ENCODE results near the gene B4GALT2.

The B4GALT2 gene

DNA sequence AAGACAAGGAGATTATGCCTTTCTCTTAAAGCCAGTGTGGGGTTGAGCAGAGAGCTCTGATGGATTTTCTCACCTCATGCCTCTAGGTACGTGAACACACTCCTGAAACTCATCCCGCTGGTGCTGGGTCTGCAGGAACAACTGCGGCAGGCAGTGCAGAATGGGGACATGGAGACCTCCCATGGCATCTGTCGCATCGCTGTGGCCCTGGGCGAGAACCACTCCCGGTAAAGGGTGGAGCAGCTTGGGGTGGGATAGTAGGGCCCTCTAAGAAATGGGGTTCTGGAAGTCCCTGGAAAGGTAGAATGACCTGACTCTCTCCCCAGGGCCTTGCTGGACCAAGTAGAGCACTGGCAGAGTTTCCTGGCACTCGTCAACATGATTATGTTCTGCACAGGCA, 22.8 kb upstream of the B4GALT2 start:
- no peak for DNase-seq (ENCODE audit: low spot score)
- no CpG with 5 or more reads among the region's 8 CpGs for WGBS, 2 donors (ENCODE audit: extremely low coverage in 2 of 2, insufficient read length in 2 of 2, insufficient replicate concordance in 1 of 2)
- Histone ChIP-seq H3K27me3 (ENCODE audit: control insufficient read depth in 3 of 3, insufficient read depth in 3 of 3, low read depth in 1 of 3, low read length in 3 of 3) (no peaks in the 10 kb centered on the region), H2BK12ac (ENCODE audit: low read length) (no peak overlapping the region), H3K4me1 (ENCODE audit: control insufficient read depth in 2 of 2, insufficient read depth in 1 of 2, low read depth in 1 of 2, low read length in 2 of 2) (peaks cover 0 to 8% of the 10 kb centered on the region in 2 donors), H3K9ac (ENCODE audit: low read depth, low read length, poor library complexity) (no peak overlapping the region), H2BK120ac (ENCODE audit: low read depth, low read length) (no peak overlapping the region), H3K4me3 (ENCODE audit: low read length in 2 of 2) (no peak overlapping the region), H3K27ac (replicated peaks; ENCODE audit: low read length) (no peak overlapping the region), H2BK5ac (ENCODE audit: low read length) (no peak overlapping the region), H3K36me3 (replicated peaks in 1 of 2; ENCODE audit: control insufficient read depth in 2 of 2, insufficient read depth in 2 of 2, low read length in 2 of 2) (peaks cover 17 to 47% of the 10 kb centered on the region in 2 donors), H3K79me1 (ENCODE audit: low read depth, low read length) (peaks cover 2% of the 10 kb centered on the region), H3K4ac (ENCODE audit: low read length) (no peak overlapping the region), H3K18ac (ENCODE audit: low read length) (no peak overlapping the region), H3K9me3 (replicated peaks in 1 of 2; ENCODE audit: control insufficient read depth in 2 of 2, insufficient read depth in 1 of 2, low read depth in 1 of 2, low read length in 2 of 2) (no peaks in the 10 kb centered on the region), H3K14ac (ENCODE audit: low read length) (no peak overlapping the region), H4K91ac (ENCODE audit: low read depth, low read length, poor library complexity) (no peak overlapping the region), H4K8ac (ENCODE audit: low read depth, low read length) (no peak overlapping the region), H2AK5ac (ENCODE audit: low read depth, low read length) (no peak overlapping the region), H2BK15ac (ENCODE audit: low read length) (no peak overlapping the region), H3K23ac (ENCODE audit: low read depth, low read length, poor library complexity) (no peak overlapping the region), H3K4me2 (ENCODE audit: insufficient read depth, low read length, poor library complexity, severe bottlenecking) (no peak overlapping the region), H2AFZ (ENCODE audit: low read length) (no peak overlapping the region)

DNA sequence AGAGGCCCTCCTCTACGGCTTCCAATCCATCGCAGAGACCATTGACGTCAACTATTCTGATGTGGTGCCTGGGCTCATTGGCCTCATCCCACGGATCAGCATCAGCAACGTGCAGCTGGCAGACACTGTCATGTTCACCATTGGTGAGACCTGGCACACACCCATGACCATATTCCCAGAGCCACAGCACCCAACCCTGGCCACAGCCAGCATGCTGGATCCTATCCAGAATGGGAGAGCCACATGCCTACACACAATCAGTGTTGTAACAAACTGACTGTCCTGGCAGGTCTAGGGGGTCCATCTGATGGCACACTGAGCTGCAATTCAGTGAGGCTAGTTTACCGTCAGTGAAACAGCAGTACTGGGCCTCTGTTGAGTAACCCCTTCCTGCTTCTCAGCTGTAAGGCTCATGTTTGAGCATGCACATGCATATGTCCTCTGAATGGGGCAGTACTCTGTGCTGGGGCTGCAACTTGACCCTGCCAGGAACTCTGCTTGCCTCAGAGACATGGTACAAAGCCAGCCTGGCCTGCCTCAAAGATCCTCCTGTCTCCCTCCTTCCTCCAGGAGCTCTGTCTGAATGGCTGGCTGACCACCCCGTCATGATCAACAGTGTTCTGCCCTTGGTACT, 21.5 kb upstream of the B4GALT2 start:
- no peak overlapping the region for H3K4ac ChIP-seq (ENCODE audit: low read length)
- no CpG with 5 or more reads among the region's 7 CpGs for WGBS, 2 donors (ENCODE audit: extremely low coverage in 2 of 2, insufficient read length in 2 of 2, insufficient replicate concordance in 1 of 2)
- no peaks in the 10 kb centered on the region for H3K9me3 ChIP-seq (replicated peaks in 1 of 2; ENCODE audit: control insufficient read depth in 2 of 2, insufficient read depth in 1 of 2, low read depth in 1 of 2, low read length in 2 of 2)
- no peak overlapping the region for H3K4me3 ChIP-seq (ENCODE audit: low read length in 2 of 2)
- peaks cover 19 to 55% of the 10 kb centered on the region in 2 donors for H3K36me3 ChIP-seq (replicated peaks in 1 of 2; ENCODE audit: control insufficient read depth in 2 of 2, insufficient read depth in 2 of 2, low read length in 2 of 2)
- H2AFZ ChIP-seq (ENCODE audit: low read length) = no peak overlapping the region
- H3K4me2 ChIP-seq (ENCODE audit: insufficient read depth, low read length, poor library complexity, severe bottlenecking) = no peak overlapping the region
- DNase-seq (ENCODE audit: low spot score) = no peak
- peaks cover 2% of the 10 kb centered on the region for H3K79me1 ChIP-seq (ENCODE audit: low read depth, low read length)
- H2BK120ac ChIP-seq (ENCODE audit: low read depth, low read length) = no peak overlapping the region
- no peak overlapping the region for H2BK12ac ChIP-seq (ENCODE audit: low read length)
- no peak overlapping the region for H2BK15ac ChIP-seq (ENCODE audit: low read length)
- peaks cover 0 to 8% of the 10 kb centered on the region in 2 donors for H3K4me1 ChIP-seq (ENCODE audit: control insufficient read depth in 2 of 2, insufficient read depth in 1 of 2, low read depth in 1 of 2, low read length in 2 of 2)
- no peak overlapping the region for H3K14ac ChIP-seq (ENCODE audit: low read length)
- H3K9ac ChIP-seq (ENCODE audit: low read depth, low read length, poor library complexity) = peak overlapping the region; percentile 53
- no peak overlapping the region for H3K27ac ChIP-seq (replicated peaks; ENCODE audit: low read length)
- no peak overlapping the region for H4K8ac ChIP-seq (ENCODE audit: low read depth, low read length)
- no peak overlapping the region for H4K91ac ChIP-seq (ENCODE audit: low read depth, low read length, poor library complexity)
- H3K27me3 ChIP-seq (ENCODE audit: control insufficient read depth in 3 of 3, insufficient read depth in 3 of 3, low read depth in 1 of 3, low read length in 3 of 3) = no peaks in the 10 kb centered on the region
- H2AK5ac ChIP-seq (ENCODE audit: low read depth, low read length) = no peak overlapping the region
- H3K23ac ChIP-seq (ENCODE audit: low read depth, low read length, poor library complexity) = no peak overlapping the region
- no peak overlapping the region for H3K18ac ChIP-seq (ENCODE audit: low read length)
- no peak overlapping the region for H2BK5ac ChIP-seq (ENCODE audit: low read length)

DNA sequence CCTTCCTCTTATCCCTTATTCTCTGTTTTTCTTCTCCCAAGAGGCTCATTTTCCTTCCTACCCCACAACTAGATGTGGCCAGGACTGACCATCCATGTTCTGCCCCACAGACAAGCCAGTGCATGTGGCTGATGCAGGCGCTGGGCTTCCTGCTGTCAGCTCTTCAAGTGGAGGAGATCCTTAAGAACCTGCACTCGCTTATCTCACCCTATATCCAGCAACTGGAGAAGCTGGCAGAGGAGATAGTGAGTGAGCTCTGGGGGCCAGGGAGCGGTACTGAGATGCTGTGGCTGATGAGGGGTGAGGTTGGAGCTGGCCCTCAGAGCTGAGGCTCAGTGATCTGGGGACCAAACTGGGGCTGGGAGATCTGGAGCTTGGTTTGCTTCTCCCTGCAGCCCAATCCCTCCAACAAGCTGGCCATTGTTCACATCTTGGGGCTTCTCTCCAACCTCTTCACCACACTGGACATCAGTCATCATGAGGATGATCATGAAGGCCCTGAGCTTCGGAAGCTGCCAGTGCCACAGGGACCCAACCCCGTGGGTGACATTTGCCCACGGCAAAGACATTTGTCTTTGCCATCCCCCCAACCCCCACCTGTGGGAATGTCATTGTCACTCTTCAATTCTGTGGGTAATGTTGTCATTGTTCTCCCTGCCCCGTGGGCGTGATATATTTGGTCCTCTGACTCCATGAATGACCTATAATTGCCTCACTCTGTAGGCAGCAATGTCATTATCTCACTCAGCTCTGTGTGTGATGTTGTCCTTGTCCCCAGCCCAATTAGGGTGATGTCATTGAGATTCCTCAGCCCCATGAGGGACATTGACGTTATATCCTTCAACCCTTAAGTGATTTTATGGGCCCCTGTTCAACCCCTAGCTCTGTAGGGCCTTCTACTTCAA, 20.4 kb upstream of the B4GALT2 start:
- Histone ChIP-seq H2BK5ac (ENCODE audit: low read length) (no peak overlapping the region), H3K27me3 (ENCODE audit: control insufficient read depth in 3 of 3, insufficient read depth in 3 of 3, low read depth in 1 of 3, low read length in 3 of 3) (no peaks in the 10 kb centered on the region), H3K4ac (ENCODE audit: low read length) (no peak overlapping the region), H3K23ac (ENCODE audit: low read depth, low read length, poor library complexity) (no peak overlapping the region), H2AK5ac (ENCODE audit: low read depth, low read length) (no peak overlapping the region), H3K4me3 (ENCODE audit: low read length in 2 of 2) (no peak overlapping the region), H3K18ac (ENCODE audit: low read length) (no peak overlapping the region), H3K4me1 (ENCODE audit: control insufficient read depth in 2 of 2, insufficient read depth in 1 of 2, low read depth in 1 of 2, low read length in 2 of 2) (no peaks in the 10 kb centered on the region), H3K36me3 (replicated peaks in 1 of 2; ENCODE audit: control insufficient read depth in 2 of 2, insufficient read depth in 2 of 2, low read length in 2 of 2) (peaks cover 19 to 55% of the 10 kb centered on the region in 2 donors), H2BK120ac (ENCODE audit: low read depth, low read length) (no peak overlapping the region), H3K14ac (ENCODE audit: low read length) (no peak overlapping the region), H2AFZ (ENCODE audit: low read length) (no peak overlapping the region), H3K4me2 (ENCODE audit: insufficient read depth, low read length, poor library complexity, severe bottlenecking) (no peak overlapping the region), H3K9me3 (replicated peaks in 1 of 2; ENCODE audit: control insufficient read depth in 2 of 2, insufficient read depth in 1 of 2, low read depth in 1 of 2, low read length in 2 of 2) (no peaks in the 10 kb centered on the region), H2BK12ac (ENCODE audit: low read length) (no peak overlapping the region), H3K27ac (replicated peaks; ENCODE audit: low read length) (no peak overlapping the region), H4K8ac (ENCODE audit: low read depth, low read length) (no peak overlapping the region), H4K91ac (ENCODE audit: low read depth, low read length, poor library complexity) (no peak overlapping the region), H3K79me1 (ENCODE audit: low read depth, low read length) (peaks cover 2% of the 10 kb centered on the region), H2BK15ac (ENCODE audit: low read length) (no peak overlapping the region), H3K9ac (ENCODE audit: low read depth, low read length, poor library complexity) (no peak overlapping the region)
- no CpG with 5 or more reads among the region's 9 CpGs for WGBS, 2 donors (ENCODE audit: extremely low coverage in 2 of 2, insufficient read length in 2 of 2, insufficient replicate concordance in 1 of 2)
- DNase-seq (ENCODE audit: low spot score) = no peak

DNA sequence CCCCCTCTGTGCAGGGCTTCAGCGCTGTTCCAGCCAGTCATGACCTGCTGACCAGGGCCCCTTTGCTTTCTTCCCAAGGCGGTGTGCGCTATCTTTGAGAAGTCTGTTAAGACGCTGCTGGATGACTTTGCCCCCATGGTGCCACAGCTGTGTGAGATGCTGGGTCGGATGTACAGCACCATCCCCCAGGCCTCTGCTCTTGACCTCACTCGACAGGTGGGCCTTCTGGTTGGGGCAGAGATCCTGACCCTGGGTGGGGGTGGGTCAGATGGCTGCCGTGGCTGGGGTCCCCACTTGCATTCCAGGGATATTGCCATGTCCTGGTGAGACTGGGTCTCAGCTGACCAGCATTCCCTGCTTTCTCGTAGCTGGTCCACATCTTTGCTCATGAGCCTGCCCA, 18.2 kb upstream of the B4GALT2 start:
- H3K4ac ChIP-seq (ENCODE audit: low read length) = no peak overlapping the region
- no peak overlapping the region for H3K14ac ChIP-seq (ENCODE audit: low read length)
- H3K23ac ChIP-seq (ENCODE audit: low read depth, low read length, poor library complexity) = no peak overlapping the region
- H2BK15ac ChIP-seq (ENCODE audit: low read length) = no peak overlapping the region
- no peaks in the 10 kb centered on the region for H3K27me3 ChIP-seq (ENCODE audit: control insufficient read depth in 3 of 3, insufficient read depth in 3 of 3, low read depth in 1 of 3, low read length in 3 of 3)
- H3K4me3 ChIP-seq (ENCODE audit: low read length in 2 of 2) = no peak overlapping the region
- no peaks in the 10 kb centered on the region for H3K79me1 ChIP-seq (ENCODE audit: low read depth, low read length)
- no peaks in the 10 kb centered on the region for H3K4me1 ChIP-seq (ENCODE audit: control insufficient read depth in 2 of 2, insufficient read depth in 1 of 2, low read depth in 1 of 2, low read length in 2 of 2)
- no peak overlapping the region for H2BK5ac ChIP-seq (ENCODE audit: low read length)
- no peak for DNase-seq (ENCODE audit: low spot score)
- no peak overlapping the region for H4K91ac ChIP-seq (ENCODE audit: low read depth, low read length, poor library complexity)
- H3K4me2 ChIP-seq (ENCODE audit: insufficient read depth, low read length, poor library complexity, severe bottlenecking) = no peak overlapping the region
- no peak overlapping the region for H2AK5ac ChIP-seq (ENCODE audit: low read depth, low read length)
- H3K27ac ChIP-seq (replicated peaks; ENCODE audit: low read length) = no peak overlapping the region
- H3K9ac ChIP-seq (ENCODE audit: low read depth, low read length, poor library complexity) = no peak overlapping the region
- H4K8ac ChIP-seq (ENCODE audit: low read depth, low read length) = no peak overlapping the region
- H2BK12ac ChIP-seq (ENCODE audit: low read length) = no peak overlapping the region
- H3K18ac ChIP-seq (ENCODE audit: low read length) = no peak overlapping the region
- H2AFZ ChIP-seq (ENCODE audit: low read length) = no peak overlapping the region
- H2BK120ac ChIP-seq (ENCODE audit: low read depth, low read length) = no peak overlapping the region
- H3K36me3 ChIP-seq (replicated peaks in 1 of 2; ENCODE audit: control insufficient read depth in 2 of 2, insufficient read depth in 2 of 2, low read length in 2 of 2) = peaks cover 19 to 64% of the 10 kb centered on the region in 2 donors
- no peaks in the 10 kb centered on the region for H3K9me3 ChIP-seq (replicated peaks in 1 of 2; ENCODE audit: control insufficient read depth in 2 of 2, insufficient read depth in 1 of 2, low read depth in 1 of 2, low read length in 2 of 2)
- no CpG with 5 or more reads among the region's 8 CpGs for WGBS, 2 donors (ENCODE audit: extremely low coverage in 2 of 2, insufficient read length in 2 of 2, insufficient replicate concordance in 1 of 2)
